Right lobe of liver (tissue), 6 donors: ENCODE measurements around the gene CERCAM. TPM values are rescaled to one million over a fixed set of nuclear protein-coding genes. Genes with fewer than 3 reads are reported as not detected.

Source experiments
- ATAC-seq, 4 donors: fragments of 200-7000 bp; cut with Tn5 transposase; one replicate each; pipeline ENCODE4 v1.9.1; 2020; ENCODE audit warnings: mild to moderate bottlenecking in 4 of 4, moderate library complexity in 4 of 4
- DNase-seq, 3 donors: peaks; one replicate each; pipeline ENCODE4 v3.0.0-alpha.2; 2020
- H3K27ac ChIP-seq, 3 donors: fragments of 200-600 bp; one replicate each; pipeline ENCODE4 v1.8.0; 2022
- H3K27me3 ChIP-seq, 2 donors: fragments of 200-600 bp; one replicate each; pipeline ENCODE4 v1.8.0; 2022
- H3K36me3 ChIP-seq, 4 donors: fragments of 200-600 bp; sonication (generic) in 1 of 4; one replicate each; pipeline versions ENCODE4 v1.5.1 to v1.8.0; 2017 to 2022; ENCODE audit warnings: control low read depth in 1 of 4
- H3K4me1 ChIP-seq, 4 donors: fragments of 200-600 bp; sonication (generic) in 1 of 4; one replicate each; pipeline versions ENCODE4 v1.5.1 to v1.8.0; 2017 to 2022; ENCODE audit warnings: control low read depth in 1 of 4
- H3K4me3 ChIP-seq, 3 donors: fragments of 200-600 bp; one replicate each; pipeline ENCODE4 v1.8.0; 2022
- H3K9me3 ChIP-seq, 4 donors: fragments of 200-600 bp; sonication (generic) in 1 of 4; one replicate each; pipeline versions ENCODE4 v1.5.1 to v1.8.0; 2017 to 2022; ENCODE audit warnings: control low read depth in 1 of 4
- CTCF ChIP-seq, 4 donors: fragments of 200-600 bp in 3 of 4; fragments of 450-650 bp in 1 of 4; IDR thresholded peaks; one replicate each; pipeline versions ENCODE4 v1.5.1 to v1.8.0; 2016 to 2022; ENCODE audit warnings: antibody characterized with exemption in 4 of 4, mild to moderate bottlenecking in 2 of 4
- POLR2A ChIP-seq: fragments of 450-650 bp; IDR thresholded peaks from one replicate; pipeline ENCODE4 v1.6.1; 2017; ENCODE audit warnings: antibody characterized with exemption, mild to moderate bottlenecking
- WGBS: methylation state at CpG from one replicate; pipeline ENCODE4 v1.1.6; 2018; ENCODE audit warnings: low coverage, low lambda C conversion rate; ENCODE audit not compliant: insufficient coverage; ENCODE audit errors: missing lambda C conversion rate; 5-methylcytosine and 5-hydroxymethylcytosine counted together
- intact Hi-C, 2 donors: fragments of 100-400 bp; cut with DNase I; formaldehyde crosslinking; loops; one replicate each; pipeline versions ENCODE4 v1.11.2 to v1.14.1; 2022
- total RNA-seq, 6 experiments: library from RNA; depleted of rRNA in 2 of 6; stranded (reverse); fragments of >200 nt in 2 of 6; fragmentation: NEBNext Ultra II Directional in 3 of 6; extraction: Animal tissue kit (Norgen Biotek cat#: 25700) in 3 of 6; gene quantifications; one replicate each; pipeline versions ENCODE4 v1.1.0 to v1.2.4, GENCODE V29; 2016 to 2023
- donor health status: DM: no; HTN: yes; CAD: no.
- donor health status: DM: no; HTN: no; CAD: no.
- donor health status: DM: no; HTN: no; CAD: no.
- donor health status: DM: no; HTN: yes; CAD: no.
- donor health status: DM: no; HTN: yes; CAD: no.

The CERCAM gene
- total RNA-seq, 6 experiments from 2014 or later: 1.3 to 3.1 (median 2.2) TPM

- no peak overlapping the region for H3K4me3 ChIP-seq
- WGBS: 39% methylated on average over 11 of the region's 20 CpGs
- no peak overlapping the region for H3K27ac ChIP-seq
- intact Hi-C loops: no loop called here
- H3K27me3 ChIP-seq: no peaks in the 10 kb centered on the region
- no peak for DNase-seq
- TF ChIP-seq POLR2A: no peak
- no peak for TF ChIP-seq CTCF (IDR thresholded peaks at IDR 0.05)
- H3K36me3 ChIP-seq: no peaks in the 10 kb centered on the region
- H3K4me1 ChIP-seq: no peaks in the 10 kb centered on the region
- peak in 2 of 4 donors; percentile 21 to 40 for ATAC-seq
- H3K9me3 ChIP-seq: no peaks in the 10 kb centered on the region
These were observed 15.4 kb upstream of the CERCAM start for GRCh38 chr9:128405077-128405779.

GRCh38 chr9:128405780-128406171 lies 14.9 kb upstream of the CERCAM start:
- intact Hi-C loops: no loop called here
- Histone ChIP-seq H3K36me3 (no peaks in the 10 kb centered on the region), H3K27ac (no peak overlapping the region), H3K9me3 (no peaks in the 10 kb centered on the region), H3K4me3 (no peak overlapping the region), H3K4me1 (no peaks in the 10 kb centered on the region), H3K27me3 (no peaks in the 10 kb centered on the region)
- ATAC-seq (peak in 1 of 4 donors; percentile 13), DNase-seq (no peak)
- WGBS: 53% methylated on average over 2 of the region's 7 CpGs
- TF ChIP-seq POLR2A (no peak), CTCF (IDR thresholded peaks at IDR 0.05) (no peak)

- WGBS: 72% methylated on average over 4 of the region's 9 CpGs
- H3K27me3 ChIP-seq: no peaks in the 10 kb centered on the region
- no peak for TF ChIP-seq CTCF (IDR thresholded peaks at IDR 0.05)
- TF ChIP-seq POLR2A: no peak
- ATAC-seq (no peak), DNase-seq (no peak)
- no peaks in the 10 kb centered on the region for H3K36me3 ChIP-seq
- no peak overlapping the region for H3K27ac ChIP-seq
- H3K4me1 ChIP-seq: no peaks in the 10 kb centered on the region
- no peak overlapping the region for H3K4me3 ChIP-seq
- no peaks in the 10 kb centered on the region for H3K9me3 ChIP-seq
- intact Hi-C loops: no loop called here
These were observed 13.7 kb upstream of the CERCAM start for GRCh38 chr9:128406848-128407391.

GRCh38 chr9:128408963-128409431 lies 11.7 kb upstream of the CERCAM start:
- 20% methylated on average over 10 of the region's 26 CpGs for WGBS

More at GRCh38 chr9:128408963-128409431, 11.7 kb upstream of the CERCAM start:
- intact Hi-C loops: no loop called here
- Histone ChIP-seq H3K9me3 (no peaks in the 10 kb centered on the region), H3K4me3 (no peak overlapping the region), H3K27me3 (no peaks in the 10 kb centered on the region), H3K4me1 (no peaks in the 10 kb centered on the region), H3K36me3 (no peaks in the 10 kb centered on the region), H3K27ac (no peak overlapping the region)
- TF ChIP-seq POLR2A (no peak), CTCF (IDR thresholded peaks at IDR 0.05) (no peak)
- no peak for DNase-seq
- no peak for ATAC-seq
